Trophoblast cell (in vitro differentiated cells and primary cell): ENCODE data around the gene C3orf33.

ENCODE experiments used
- DNase-seq, 2 donors: peaks; one replicate each; pipeline ENCODE4 v3.0.0-alpha.2; 2016
- H2AFZ ChIP-seq: 2 replicates; pipeline ENCODE4 v1.6.1; 2013; ENCODE audit warnings: low read length, moderate library complexity, mild to moderate bottlenecking; ENCODE audit not compliant: insufficient read depth, poor library complexity
- H2AK5ac ChIP-seq: 2 replicates; pipeline ENCODE4 v1.6.1; 2013; ENCODE audit warnings: mild to moderate bottlenecking, low read length
- H2BK120ac ChIP-seq: 2 replicates; pipeline ENCODE4 v1.6.1; 2013; ENCODE audit warnings: low read length, mild to moderate bottlenecking, moderate library complexity; ENCODE audit not compliant: insufficient read depth, poor library complexity
- H2BK12ac ChIP-seq: 2 replicates; pipeline ENCODE4 v1.6.1; 2013; ENCODE audit warnings: mild to moderate bottlenecking, low read length, moderate library complexity
- H2BK5ac ChIP-seq: 2 replicates; pipeline ENCODE4 v1.6.1; 2013; ENCODE audit warnings: low read length, low read depth, moderate library complexity, mild to moderate bottlenecking; ENCODE audit not compliant: poor library complexity
- H3K14ac ChIP-seq: 2 replicates; pipeline ENCODE4 v1.6.1; 2013; ENCODE audit warnings: mild to moderate bottlenecking, low read length
- H3K18ac ChIP-seq: 2 replicates; pipeline ENCODE4 v1.6.1; 2013; ENCODE audit warnings: mild to moderate bottlenecking, low read length
- H3K23ac ChIP-seq: 2 replicates; pipeline ENCODE4 v1.6.1; 2013; ENCODE audit warnings: low read length
- H3K27ac ChIP-seq: 2 replicates; pipeline ENCODE4 v1.5.1; 2013; ENCODE audit warnings: low read depth, mild to moderate bottlenecking, inconsistent platforms, low read length, moderate library complexity
- H3K27me3 ChIP-seq: 2 replicates; pipeline ENCODE4 v1.6.1; 2013; ENCODE audit warnings: inconsistent platforms, mild to moderate bottlenecking, low read length, moderate library complexity; ENCODE audit not compliant: insufficient read depth
- H3K36me3 ChIP-seq, 2 experiments: 1 replicate in 1 of 2; 2 replicates in 1 of 2; pipeline ENCODE4 v1.6.1; 2013; ENCODE audit warnings: low read length in 2 of 2, mild to moderate bottlenecking in 2 of 2, moderate library complexity in 1 of 2; ENCODE audit not compliant: insufficient read depth in 2 of 2, control insufficient read depth in 1 of 2
- H3K4ac ChIP-seq: 2 replicates; pipeline ENCODE4 v1.6.1; 2013; ENCODE audit warnings: low read depth, mild to moderate bottlenecking, low read length, moderate library complexity
- H3K4me1 ChIP-seq, 2 experiments: 1 replicate in 1 of 2; 2 replicates in 1 of 2; pipeline ENCODE4 v1.6.1; 2013; ENCODE audit warnings: low read length in 2 of 2, mild to moderate bottlenecking in 2 of 2, moderate library complexity in 1 of 2; ENCODE audit not compliant: insufficient read depth in 2 of 2, control insufficient read depth in 1 of 2
- H3K4me2 ChIP-seq: 2 replicates; pipeline ENCODE4 v1.6.1; 2013; ENCODE audit warnings: inconsistent platforms, mild to moderate bottlenecking, low read length, moderate library complexity
- H3K4me3 ChIP-seq: 2 replicates; pipeline ENCODE4 v1.5.1; 2013; ENCODE audit warnings: mild to moderate bottlenecking, low read depth, low read length, inconsistent platforms
- H3K79me1 ChIP-seq: one replicate; pipeline ENCODE4 v1.6.1; 2013; ENCODE audit warnings: low read length
- H3K79me2 ChIP-seq: 2 replicates; pipeline ENCODE4 v1.6.1; 2013; ENCODE audit warnings: low read length, mild to moderate bottlenecking; ENCODE audit not compliant: control insufficient read depth, insufficient read depth, poor library complexity
- H3K9ac ChIP-seq: 2 replicates; pipeline ENCODE4 v1.6.1; 2013; ENCODE audit warnings: mild to moderate bottlenecking, low read length
- H3K9me3 ChIP-seq: 2 replicates; pipeline ENCODE4 v1.6.1; 2013; ENCODE audit warnings: low read depth, mild to moderate bottlenecking, control low read depth, inconsistent platforms, low read length; ENCODE audit not compliant: insufficient read depth
- H4K12ac ChIP-seq: 2 replicates; pipeline ENCODE4 v1.6.1; 2013; ENCODE audit warnings: low read depth, mild to moderate bottlenecking, low read length, moderate library complexity
- H4K8ac ChIP-seq: 2 replicates; pipeline ENCODE4 v1.6.1; 2013; ENCODE audit warnings: low read depth, mild to moderate bottlenecking, low read length, moderate library complexity
- H4K91ac ChIP-seq: one replicate; pipeline ENCODE4 v1.6.1; 2013; ENCODE audit warnings: low read depth, mild to moderate bottlenecking, low read length, moderate library complexity
- WGBS: extraction: QIAGEN DNeasy Blood & Tissue Kit; methylation state at CpG from one replicate; pipeline ENCODE4 v1.1.7; 2013; ENCODE audit warnings: missing lambda C conversion rate; ENCODE audit not compliant: insufficient read length, insufficient coverage; ENCODE audit errors: extremely low coverage; 5-methylcytosine and 5-hydroxymethylcytosine counted together

C3orf33 gene

GRCh38 chr3:155741603-155742002 is 64.5 kb downstream of the C3orf33 start:
- Histone ChIP-seq H4K91ac (no peak overlapping the region), H3K23ac (no peak overlapping the region), H4K12ac (no peak overlapping the region), H3K14ac (no peak overlapping the region), H3K9me3 (no peaks in the 10 kb centered on the region), H3K9ac (no peak overlapping the region), H3K27ac (no peak overlapping the region), H4K8ac (no peak overlapping the region), H2BK5ac (no peak overlapping the region), H2BK120ac (no peak overlapping the region), H2AFZ (no peak overlapping the region), H3K27me3 (no peaks in the 10 kb centered on the region), H3K79me2 (no peaks in the 10 kb centered on the region), H3K4me3 (no peak overlapping the region), H3K18ac (no peak overlapping the region), H3K4me1 (peaks cover 0 to 5% of the 10 kb centered on the region in 2 experiments), H3K36me3 (no peaks in the 10 kb centered on the region), H3K79me1 (no peaks in the 10 kb centered on the region), H3K4me2 (no peak overlapping the region), H3K4ac (no peak overlapping the region), H2BK12ac (no peak overlapping the region), H2AK5ac (no peak overlapping the region)
- DNase-seq = peak in 1 of 2 donors; percentile 42

- Histone ChIP-seq H3K36me3 (no peaks in the 10 kb centered on the region), H3K23ac (no peak overlapping the region)
- DNase-seq = no peak
Observed at GRCh38 chr3:155741101-155741500, 65.0 kb downstream of the C3orf33 start.

GRCh38 chr3:155739154-155739553 is 66.9 kb downstream of the C3orf33 start:
- Histone ChIP-seq H3K27me3 (no peaks in the 10 kb centered on the region), H3K79me1 (no peaks in the 10 kb centered on the region), H2AK5ac (no peak overlapping the region), H3K9ac (no peak overlapping the region), H3K4ac (no peak overlapping the region), H2AFZ (no peak overlapping the region), H3K9me3 (no peaks in the 10 kb centered on the region), H3K4me2 (no peak overlapping the region), H4K8ac (no peak overlapping the region), H4K91ac (no peak overlapping the region), H3K4me3 (no peak overlapping the region), H4K12ac (no peak overlapping the region), H3K14ac (no peak overlapping the region), H3K18ac (no peak overlapping the region), H2BK5ac (no peak overlapping the region), H3K4me1 (peaks cover 0 to 2% of the 10 kb centered on the region in 2 experiments), H2BK120ac (no peak overlapping the region), H2BK12ac (no peak overlapping the region), H3K23ac (no peak overlapping the region), H3K36me3 (no peaks in the 10 kb centered on the region), H3K79me2 (no peaks in the 10 kb centered on the region), H3K27ac (no peak overlapping the region)
- no peak for DNase-seq
- no CpG with 5 or more reads among the region's 5 CpGs for WGBS

More at GRCh38 chr3:155741101-155741500, 65.0 kb downstream of the C3orf33 start:
- Histone ChIP-seq H4K8ac (no peak overlapping the region), H3K27ac (no peak overlapping the region), H3K9me3 (no peaks in the 10 kb centered on the region), H3K18ac (no peak overlapping the region), H4K12ac (no peak overlapping the region), H2AK5ac (no peak overlapping the region), H2BK12ac (no peak overlapping the region), H3K9ac (no peak overlapping the region), H2AFZ (no peak overlapping the region), H2BK120ac (no peak overlapping the region), H3K14ac (no peak overlapping the region), H4K91ac (no peak overlapping the region), H2BK5ac (no peak overlapping the region), H3K4me1 (peaks cover 0 to 5% of the 10 kb centered on the region in 2 experiments), H3K4me2 (no peak overlapping the region), H3K79me1 (no peaks in the 10 kb centered on the region), H3K27me3 (no peaks in the 10 kb centered on the region), H3K79me2 (no peaks in the 10 kb centered on the region), H3K4ac (no peak overlapping the region), H3K4me3 (no peak overlapping the region)
- WGBS = no CpG with 5 or more reads among the region's 3 CpGs

- no peak overlapping the region for H3K9ac ChIP-seq
- H3K23ac ChIP-seq = no peak overlapping the region
- no peak overlapping the region for H2AK5ac ChIP-seq
- H3K27me3 ChIP-seq = no peaks in the 10 kb centered on the region
- DNase-seq = no peak
- no peak overlapping the region for H3K4me3 ChIP-seq
- WGBS = no CpG with 5 or more reads among the region's 13 CpGs
- no peaks in the 10 kb centered on the region for H3K9me3 ChIP-seq
- H2BK12ac ChIP-seq = no peak overlapping the region
- H3K79me2 ChIP-seq = no peaks in the 10 kb centered on the region
- H4K91ac ChIP-seq = no peak overlapping the region
- no peaks in the 10 kb centered on the region for H3K36me3 ChIP-seq
- H3K27ac ChIP-seq = no peak overlapping the region
- H3K79me1 ChIP-seq = no peaks in the 10 kb centered on the region
- no peak overlapping the region for H2BK5ac ChIP-seq
- H3K4ac ChIP-seq = no peak overlapping the region
- H3K18ac ChIP-seq = no peak overlapping the region
- H2AFZ ChIP-seq = no peak overlapping the region
- H4K8ac ChIP-seq = no peak overlapping the region
- no peak overlapping the region for H3K4me2 ChIP-seq
- H4K12ac ChIP-seq = no peak overlapping the region
- peaks cover 0 to 2% of the 10 kb centered on the region in 2 experiments for H3K4me1 ChIP-seq
- no peak overlapping the region for H2BK120ac ChIP-seq
- H3K14ac ChIP-seq = no peak overlapping the region
Observed at GRCh38 chr3:155738580-155739076, 67.5 kb downstream of the C3orf33 start.
